Effector memory CD8-positive, alpha-beta T cell (primary cell): ENCODE measurements around the gene FN3KRP.
"Not testable (repeated sequence)": the region's sequence is repeated elsewhere in the genome, so short reads cannot be mapped to it uniquely, and the experiment has no call there.

Experiments used
- ATAC-seq: fragments of 150-1000 bp; cut with Tn5 transposase; replicated peaks from 2 replicates; pipeline ENCODE4 v1.10.0; 2021; ENCODE audit warnings: mild to moderate bottlenecking, moderate library complexity
- DNase-seq, 3 experiments: peaks; one replicate each; pipeline ENCODE4 v3.0.0; 2021
- H3K27ac Mint-ChIP-seq, 2 donors: one replicate each; pipeline ENCODE4 v1.8.0; 2022; ENCODE audit warnings: mild to moderate bottlenecking in 2 of 2, mixed read lengths in 2 of 2, moderate library complexity in 2 of 2
- H3K27me3 Mint-ChIP-seq, 2 donors: one replicate each; pipeline ENCODE4 v1.8.0; 2022; ENCODE audit warnings: mixed read lengths in 2 of 2
- H3K36me3 Mint-ChIP-seq: one replicate; pipeline ENCODE4 v1.8.0; 2022; ENCODE audit warnings: mild to moderate bottlenecking, moderate library complexity, mixed read lengths; ENCODE audit not compliant: insufficient read depth
- H3K4me1 Mint-ChIP-seq, 2 donors: one replicate each; pipeline ENCODE4 v1.8.0; 2022; ENCODE audit warnings: low read depth in 2 of 2, mixed read lengths in 2 of 2
- H3K4me3 Mint-ChIP-seq, 2 donors: one replicate each; pipeline ENCODE4 v1.8.0; 2022; ENCODE audit warnings: mild to moderate bottlenecking in 2 of 2, mixed read lengths in 2 of 2, moderate library complexity in 2 of 2
- H3K9me3 Mint-ChIP-seq, 2 donors: one replicate each; pipeline ENCODE4 v1.8.0; 2022; ENCODE audit warnings: mixed read lengths in 2 of 2

Gene FN3KRP

GRCh38 chr17:82729479-82730260 is 13.2 kb downstream of the FN3KRP start:
- Mint-ChIP-seq H3K36me3 (peaks cover 15% of the 10 kb centered on the region), H3K9me3 (peaks cover 3 to 8% of the 10 kb centered on the region in 2 donors), H3K27ac (no peak overlapping the region), H3K4me1 (no peaks in the 10 kb centered on the region), H3K4me3 (no peak overlapping the region), H3K27me3 (no peaks in the 10 kb centered on the region)
- no peak for ATAC-seq
- no peak for DNase-seq

- Mint-ChIP-seq H3K27ac (no peak overlapping the region), H3K4me1 (peaks cover 2 to 4% of the 10 kb centered on the region in 2 donors), H3K27me3 (no peaks in the 10 kb centered on the region), H3K9me3 (peaks cover 3 to 8% of the 10 kb centered on the region in 2 donors), H3K4me3 (no peak overlapping the region), H3K36me3 (peaks cover 10% of the 10 kb centered on the region)
- ATAC-seq (no peak), DNase-seq (no peak)
Measured at GRCh38 chr17:82732118-82732743, 15.7 kb downstream of the FN3KRP start.

GRCh38 chr17:82734987-82735866 is 18.7 kb downstream of the FN3KRP start, which contains the start of gene FN3K:
Gene FN3K (plus strand): TSS chr17:82735615. CDS start chr17:82735637, 22 bp downstream.
- H3K4me3 Mint-ChIP-seq = peak within 1 kb of the TSS; percentile 56 to 66
- DNase-seq (no peak), ATAC-seq (peak; percentile 81)
- H3K9me3 Mint-ChIP-seq = peaks cover 3 to 8% of the 10 kb centered on the region in 2 donors
- H3K27ac Mint-ChIP-seq = peak within 1 kb of the TSS in 1 of 2 donors; percentile 55
- peaks cover 2 to 4% of the 10 kb centered on the region in 2 donors for H3K4me1 Mint-ChIP-seq
- no peaks in the 10 kb centered on the region for H3K36me3 Mint-ChIP-seq
- H3K27me3 Mint-ChIP-seq = no peaks in the 10 kb centered on the region

GRCh38 chr17:82736511-82737185 is 20.1 kb downstream of the FN3KRP start:
- H3K27me3 Mint-ChIP-seq = no peaks in the 10 kb centered on the region
- no peak for ATAC-seq

GRCh38 chr17:82737967-82738877 is 21.7 kb downstream of the FN3KRP start:
- no peak overlapping the region for H3K27ac Mint-ChIP-seq
- DNase-seq = no peak

More at GRCh38 chr17:82736511-82737185, 20.1 kb downstream of the FN3KRP start:
- peaks cover 2 to 4% of the 10 kb centered on the region in 2 donors for H3K4me1 Mint-ChIP-seq
- peaks cover 3 to 14% of the 10 kb centered on the region in 2 donors for H3K9me3 Mint-ChIP-seq
- H3K4me3 Mint-ChIP-seq = no peak overlapping the region
- DNase-seq = no peak
- no peak overlapping the region for H3K27ac Mint-ChIP-seq
- H3K36me3 Mint-ChIP-seq = peaks cover 5% of the 10 kb centered on the region

GRCh38 chr17:82740906-82741759 is 24.6 kb downstream of the FN3KRP start:
- H3K36me3 Mint-ChIP-seq = peaks cover 5% of the 10 kb centered on the region
- H3K4me1 Mint-ChIP-seq = peaks cover 2 to 3% of the 10 kb centered on the region in 2 donors
- no peak overlapping the region for H3K4me3 Mint-ChIP-seq
- H3K27me3 Mint-ChIP-seq = no peaks in the 10 kb centered on the region
- ATAC-seq (no peak), DNase-seq (no peak)
- H3K27ac Mint-ChIP-seq = no peak overlapping the region
- H3K9me3 Mint-ChIP-seq = peaks cover 0 to 6% of the 10 kb centered on the region in 2 donors

More at GRCh38 chr17:82737967-82738877, 21.7 kb downstream of the FN3KRP start:
- H3K4me1 Mint-ChIP-seq = peaks cover 2 to 4% of the 10 kb centered on the region in 2 donors
- no peak for ATAC-seq
- H3K27me3 Mint-ChIP-seq = no peaks in the 10 kb centered on the region
- no peak overlapping the region for H3K4me3 Mint-ChIP-seq
- peaks cover 1 to 11% of the 10 kb centered on the region in 2 donors for H3K9me3 Mint-ChIP-seq
- H3K36me3 Mint-ChIP-seq = peaks cover 5% of the 10 kb centered on the region

GRCh38 chr17:82743344-82744219 is 27.1 kb downstream of the FN3KRP start:
- DNase-seq (no peak), ATAC-seq (no peak)
- Mint-ChIP-seq H3K27me3 (no peaks in the 10 kb centered on the region), H3K27ac (no peak overlapping the region), H3K9me3 (peaks cover 0 to 6% of the 10 kb centered on the region in 2 donors), H3K4me3 (no peak overlapping the region), H3K4me1 (no peaks in the 10 kb centered on the region), H3K36me3 (peaks cover 5% of the 10 kb centered on the region)

GRCh38 chr17:82744736-82745135 is 28.2 kb downstream of the FN3KRP start:
- not testable (repeated sequence) for H3K27ac Mint-ChIP-seq, H3K36me3 Mint-ChIP-seq, H3K4me1 Mint-ChIP-seq, H3K27me3 Mint-ChIP-seq, DNase-seq, H3K4me3 Mint-ChIP-seq, ATAC-seq, H3K9me3 Mint-ChIP-seq

GRCh38 chr17:82745524-82745923 is 29.0 kb downstream of the FN3KRP start:
- Mint-ChIP-seq H3K4me1 (no peaks in the 10 kb centered on the region), H3K27me3 (no peaks in the 10 kb centered on the region), H3K27ac (no peak overlapping the region), H3K36me3 (peaks cover 10% of the 10 kb centered on the region), H3K9me3 (peaks cover 0 to 6% of the 10 kb centered on the region in 2 donors), H3K4me3 (no peak overlapping the region)
- DNase-seq (no peak), ATAC-seq (no peak)

- Mint-ChIP-seq H3K4me1 (peaks cover 9 to 11% of the 10 kb centered on the region in 2 donors), H3K27me3 (no peaks in the 10 kb centered on the region), H3K27ac (no peak overlapping the region), H3K36me3 (peaks cover 10% of the 10 kb centered on the region), H3K4me3 (no peak overlapping the region), H3K9me3 (no peaks in the 10 kb centered on the region)
- ATAC-seq (no peak), DNase-seq (no peak)
Measured at GRCh38 chr17:82748756-82749155, 32.2 kb downstream of the FN3KRP start.
